Stimulated activated naive CD8-positive, alpha-beta T cell treated with anti-CD3 and anti-CD28 coated beads, Interleukin-15, Interleukin-2, amounts not matched to agents 100 ng/mL and 50 ng/mL, for 24 hours (primary cell): ENCODE results near the gene EEF1G.
"Not testable (repeated sequence)": the region's sequence is repeated elsewhere in the genome, so short reads cannot be mapped to it uniquely, and the experiment has no call there.

Experiments
- H3K27ac Mint-ChIP-seq: one replicate; pipeline ENCODE4 v1.8.0; 2021; ENCODE audit warnings: mild to moderate bottlenecking, mixed read lengths
- H3K27me3 Mint-ChIP-seq: one replicate; pipeline ENCODE4 v1.8.0; 2021; ENCODE audit warnings: mixed read lengths
- H3K36me3 Mint-ChIP-seq: one replicate; pipeline ENCODE4 v1.8.0; 2021; ENCODE audit warnings: low read depth, mixed read lengths
- H3K4me1 Mint-ChIP-seq: one replicate; pipeline ENCODE4 v1.8.0; 2021; ENCODE audit warnings: low read depth, mixed read lengths
- H3K4me3 Mint-ChIP-seq: one replicate; pipeline ENCODE4 v1.8.0; 2021; ENCODE audit warnings: mild to moderate bottlenecking, mixed read lengths
- H3K9me3 Mint-ChIP-seq: one replicate; pipeline ENCODE4 v1.8.0; 2021; ENCODE audit warnings: mixed read lengths

The EEF1G gene, protein sequence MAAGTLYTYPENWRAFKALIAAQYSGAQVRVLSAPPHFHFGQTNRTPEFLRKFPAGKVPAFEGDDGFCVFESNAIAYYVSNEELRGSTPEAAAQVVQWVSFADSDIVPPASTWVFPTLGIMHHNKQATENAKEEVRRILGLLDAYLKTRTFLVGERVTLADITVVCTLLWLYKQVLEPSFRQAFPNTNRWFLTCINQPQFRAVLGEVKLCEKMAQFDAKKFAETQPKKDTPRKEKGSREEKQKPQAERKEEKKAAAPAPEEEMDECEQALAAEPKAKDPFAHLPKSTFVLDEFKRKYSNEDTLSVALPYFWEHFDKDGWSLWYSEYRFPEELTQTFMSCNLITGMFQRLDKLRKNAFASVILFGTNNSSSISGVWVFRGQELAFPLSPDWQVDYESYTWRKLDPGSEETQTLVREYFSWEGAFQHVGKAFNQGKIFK

DNA sequence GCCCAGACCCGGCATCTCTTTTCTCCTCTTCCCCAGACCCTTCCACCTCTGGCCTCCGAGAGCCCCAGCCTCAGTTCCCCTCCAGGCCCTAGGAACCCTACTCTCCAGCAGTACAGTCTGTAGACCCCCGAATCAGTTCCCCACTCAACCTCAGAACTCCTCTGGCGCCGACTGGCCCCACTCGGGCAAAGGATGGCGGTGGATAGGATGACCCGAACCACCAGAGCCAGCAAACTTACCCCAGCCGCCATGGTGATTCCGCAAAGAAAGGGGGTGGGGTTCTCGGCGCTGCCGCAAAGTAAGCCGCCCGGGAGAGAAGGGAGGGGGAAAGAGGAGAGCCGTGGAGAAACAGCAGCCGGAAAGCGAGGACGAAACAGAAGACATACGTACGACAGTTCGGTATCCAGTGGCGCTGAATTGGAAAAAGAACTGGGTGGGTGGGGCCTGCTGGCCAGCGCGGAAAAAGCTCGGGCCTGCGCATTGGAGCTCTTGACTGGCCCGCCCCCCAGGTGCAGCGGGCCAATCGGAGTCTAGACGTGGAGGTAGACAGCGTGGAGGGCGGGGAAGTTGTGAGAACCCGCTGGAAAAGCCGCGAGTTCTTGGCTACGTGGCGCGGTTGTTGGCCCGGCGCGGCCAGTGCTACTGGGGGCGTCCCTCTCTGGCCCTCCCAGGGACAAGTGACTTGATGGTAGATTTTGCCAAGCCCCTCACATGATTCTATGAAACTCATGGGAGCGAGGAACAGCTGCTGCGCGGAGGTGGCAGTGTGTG is at the start of gene EEF1G:
EEF1G (minus strand) TSS at position 300 of the 771 bp plus-strand sequence; CDS start at position 251, 49 bp downstream.
- peak within 1 kb of the TSS; percentile 98 for H3K27ac Mint-ChIP-seq
- peaks cover 55% of the 10 kb centered on the region for H3K4me1 Mint-ChIP-seq
- peak within 1 kb of the TSS; percentile 100 for H3K4me3 Mint-ChIP-seq
- no peaks in the 10 kb centered on the region for H3K27me3 Mint-ChIP-seq
- H3K36me3 Mint-ChIP-seq = peaks cover 82% of the 10 kb centered on the region
- H3K9me3 Mint-ChIP-seq = no peaks in the 10 kb centered on the region

DNA sequence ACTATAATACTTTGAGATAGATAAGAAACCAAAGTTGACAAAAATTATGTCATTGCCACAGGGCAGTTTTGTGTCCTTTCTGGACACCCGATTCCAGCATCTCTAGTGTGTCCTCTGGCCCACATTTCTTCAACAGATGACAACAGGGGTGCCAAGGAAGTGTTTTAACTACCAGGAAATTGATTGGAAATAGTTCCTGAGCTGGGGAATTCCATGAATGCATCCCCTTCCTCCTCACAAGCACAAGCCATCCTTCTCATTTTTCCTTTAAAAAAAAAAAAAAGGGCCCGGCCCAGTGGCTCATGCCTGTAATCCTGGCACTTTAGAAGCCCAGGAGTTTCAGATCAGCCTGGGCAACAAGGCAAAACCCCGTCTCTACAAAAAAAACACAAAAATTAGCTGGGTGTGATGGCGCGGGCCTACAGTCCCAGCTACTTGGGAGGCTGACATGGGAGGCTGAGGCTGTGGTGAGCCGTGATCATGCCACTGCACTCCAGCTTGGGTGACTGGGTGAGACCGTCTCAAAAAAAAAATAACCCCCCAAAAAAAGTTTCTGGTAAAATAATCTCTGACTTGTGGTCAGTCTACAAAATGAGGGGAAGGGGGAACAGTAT is 48.9 kb upstream of the EEF1G start:
- H3K36me3 Mint-ChIP-seq = peaks cover 55% of the 10 kb centered on the region
- no peaks in the 10 kb centered on the region for H3K27me3 Mint-ChIP-seq
- peaks cover 32% of the 10 kb centered on the region for H3K4me1 Mint-ChIP-seq
- H3K27ac Mint-ChIP-seq = peak overlapping the region; percentile 90
- peak overlapping the region; percentile 78 for H3K4me3 Mint-ChIP-seq
- no peaks in the 10 kb centered on the region for H3K9me3 Mint-ChIP-seq

DNA sequence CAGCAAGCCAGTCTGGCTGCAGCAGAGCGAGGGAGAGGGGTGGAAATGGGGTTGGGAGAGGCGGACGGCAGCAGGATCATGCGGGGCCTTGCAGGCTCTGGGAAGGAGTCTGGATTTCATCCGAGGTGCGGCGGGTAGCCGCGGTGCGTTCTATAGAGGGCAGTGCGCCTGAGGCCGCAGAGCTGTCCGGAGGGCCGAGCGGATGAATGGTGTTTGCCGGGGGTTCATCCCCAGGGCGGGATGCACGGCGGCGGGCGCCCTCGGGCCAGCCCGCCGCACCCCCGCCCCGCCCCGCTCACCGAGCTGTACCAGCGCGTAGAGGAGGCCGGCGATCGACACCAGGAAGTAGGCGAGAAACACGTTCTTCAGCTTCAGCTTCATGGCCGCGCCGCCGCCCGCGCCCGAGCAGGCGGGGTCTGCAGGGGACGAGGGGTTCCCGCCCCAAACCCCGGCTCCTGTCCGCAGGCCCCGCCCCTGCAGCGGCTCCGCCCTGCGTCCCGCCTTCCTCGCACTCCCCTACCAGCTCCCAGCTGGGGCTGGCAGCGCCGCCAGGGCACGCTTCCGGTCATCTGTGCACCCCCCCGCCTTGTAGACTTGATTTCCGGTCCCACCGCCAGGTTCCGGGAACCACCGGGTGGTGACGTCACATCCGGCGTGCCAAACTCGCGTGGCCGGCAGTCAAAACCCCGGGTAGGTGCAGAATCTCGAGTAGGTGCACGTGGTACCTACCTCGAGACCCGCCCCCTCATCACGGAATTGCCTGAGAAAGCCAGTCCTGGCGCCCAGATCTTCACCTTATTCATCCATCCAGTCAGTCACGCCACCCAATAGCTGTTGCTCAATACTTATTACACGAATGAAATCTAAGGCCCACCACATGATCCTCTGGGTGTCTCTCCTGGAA is 48.1 kb upstream of the EEF1G start, which contains the start of gene B3GAT3:
B3GAT3 (minus strand) TSS at position 420 of the 904 bp plus-strand sequence; CDS start at position 381, 39 bp downstream.
- H3K9me3 Mint-ChIP-seq = no peaks in the 10 kb centered on the region
- H3K4me1 Mint-ChIP-seq = peaks cover 32% of the 10 kb centered on the region
- peak within 1 kb of the TSS; percentile 93 for H3K4me3 Mint-ChIP-seq
- no peaks in the 10 kb centered on the region for H3K27me3 Mint-ChIP-seq
- H3K36me3 Mint-ChIP-seq = peaks cover 50% of the 10 kb centered on the region
- peak within 1 kb of the TSS; percentile 93 for H3K27ac Mint-ChIP-seq

DNA sequence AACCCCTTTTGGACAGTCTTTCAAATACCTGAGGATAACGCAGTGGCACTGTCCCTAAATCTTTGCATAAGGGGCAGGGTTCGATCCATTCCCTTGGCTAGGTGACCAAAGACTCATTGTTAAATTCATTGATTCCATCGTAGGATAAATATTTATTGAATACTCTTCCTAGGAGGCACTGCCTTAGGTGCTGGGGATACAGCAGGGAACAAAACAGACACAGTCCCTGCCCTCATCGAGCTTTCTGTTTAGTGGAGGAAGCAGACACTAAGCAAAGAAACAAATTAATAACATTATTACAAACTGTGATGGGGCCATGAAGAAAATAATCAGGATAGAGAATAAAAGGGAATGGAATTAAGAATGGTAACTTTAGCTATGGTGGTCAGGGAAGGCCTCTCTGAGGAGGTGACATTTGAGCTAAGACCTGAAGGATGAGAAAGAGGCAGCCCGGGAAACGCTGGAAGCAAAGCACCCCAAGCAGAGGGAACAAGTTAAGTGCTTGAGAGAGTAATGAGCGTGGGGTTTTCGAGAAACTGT is 47.4 kb upstream of the EEF1G start:
- H3K9me3 Mint-ChIP-seq = no peaks in the 10 kb centered on the region
- H3K27me3 Mint-ChIP-seq = no peaks in the 10 kb centered on the region
- H3K36me3 Mint-ChIP-seq = peaks cover 47% of the 10 kb centered on the region
- peak overlapping the region; percentile 93 for H3K27ac Mint-ChIP-seq
- H3K4me3 Mint-ChIP-seq = peak overlapping the region; percentile 93
- peaks cover 32% of the 10 kb centered on the region for H3K4me1 Mint-ChIP-seq

DNA sequence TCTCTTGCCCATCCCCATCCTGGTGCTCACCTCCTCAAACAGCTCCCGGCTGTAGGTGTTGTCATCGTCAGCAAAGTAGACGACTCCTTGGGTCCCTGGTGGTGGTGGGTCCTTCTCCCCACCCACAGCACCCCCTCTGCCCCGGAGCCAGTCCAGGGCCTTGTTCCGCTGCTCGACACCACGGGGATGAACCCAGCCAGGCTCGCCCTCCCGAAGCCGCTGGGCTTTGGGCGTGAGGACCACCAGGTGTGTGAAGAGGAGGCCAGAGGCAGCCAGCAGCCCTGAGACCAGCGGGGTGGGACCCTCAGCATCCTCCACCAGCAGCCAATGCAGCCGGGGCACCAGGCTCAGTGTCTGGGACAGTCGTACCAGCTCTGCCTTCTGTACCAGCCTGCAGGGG is 43.3 kb upstream of the EEF1G start:
- H3K27me3 Mint-ChIP-seq, H3K9me3 Mint-ChIP-seq, H3K4me3 Mint-ChIP-seq, H3K27ac Mint-ChIP-seq: not testable (repeated sequence)
- H3K4me1 Mint-ChIP-seq = peaks cover 42% of the 10 kb centered on the region
- H3K36me3 Mint-ChIP-seq = peaks cover 28% of the 10 kb centered on the region

DNA sequence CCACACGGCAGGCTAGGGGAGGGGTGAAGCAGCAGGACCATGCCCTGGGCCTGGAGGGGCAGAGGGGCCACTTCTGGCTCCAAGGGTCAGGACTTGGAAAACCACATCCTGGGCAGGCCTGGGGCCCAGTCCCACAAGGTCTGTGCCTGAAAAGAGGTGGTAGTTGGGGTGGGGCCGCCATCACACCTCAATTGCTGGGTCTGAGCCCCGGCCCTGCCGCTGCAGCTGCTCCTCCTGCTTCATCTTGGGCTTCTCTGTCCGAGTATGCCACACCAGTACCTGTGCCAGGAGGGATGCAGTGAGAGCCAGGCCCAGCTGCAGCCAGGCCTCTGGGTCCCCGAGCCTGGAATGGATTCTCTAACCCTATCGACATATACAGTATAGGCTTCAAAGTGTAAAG is 41.8 kb upstream of the EEF1G start:
- peaks cover 21% of the 10 kb centered on the region for H3K36me3 Mint-ChIP-seq
- H3K27me3 Mint-ChIP-seq = no peaks in the 10 kb centered on the region
- no peaks in the 10 kb centered on the region for H3K9me3 Mint-ChIP-seq
- peaks cover 44% of the 10 kb centered on the region for H3K4me1 Mint-ChIP-seq
- no peak overlapping the region for H3K27ac Mint-ChIP-seq
- no peak overlapping the region for H3K4me3 Mint-ChIP-seq

DNA sequence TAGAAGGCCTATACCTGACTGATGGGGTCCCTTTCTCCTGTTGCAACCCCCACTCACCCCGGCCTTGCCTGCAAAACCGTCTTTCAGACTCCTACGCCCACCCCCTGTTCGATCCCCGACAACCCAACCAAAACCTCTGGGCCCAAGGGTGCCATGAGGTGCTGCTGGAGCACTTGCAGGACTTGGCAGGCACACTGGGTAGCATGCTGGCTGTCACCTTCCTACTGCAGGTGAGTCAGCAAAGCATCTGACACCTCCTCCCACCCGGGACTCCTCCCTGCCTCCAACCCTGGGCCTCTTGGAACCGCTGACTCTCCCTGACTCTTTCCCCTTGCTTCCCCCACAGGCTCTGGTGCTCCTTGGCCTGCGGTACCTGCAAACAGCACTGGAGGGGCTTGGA is 40.6 kb upstream of the EEF1G start:
- no peaks in the 10 kb centered on the region for H3K27me3 Mint-ChIP-seq

DNA sequence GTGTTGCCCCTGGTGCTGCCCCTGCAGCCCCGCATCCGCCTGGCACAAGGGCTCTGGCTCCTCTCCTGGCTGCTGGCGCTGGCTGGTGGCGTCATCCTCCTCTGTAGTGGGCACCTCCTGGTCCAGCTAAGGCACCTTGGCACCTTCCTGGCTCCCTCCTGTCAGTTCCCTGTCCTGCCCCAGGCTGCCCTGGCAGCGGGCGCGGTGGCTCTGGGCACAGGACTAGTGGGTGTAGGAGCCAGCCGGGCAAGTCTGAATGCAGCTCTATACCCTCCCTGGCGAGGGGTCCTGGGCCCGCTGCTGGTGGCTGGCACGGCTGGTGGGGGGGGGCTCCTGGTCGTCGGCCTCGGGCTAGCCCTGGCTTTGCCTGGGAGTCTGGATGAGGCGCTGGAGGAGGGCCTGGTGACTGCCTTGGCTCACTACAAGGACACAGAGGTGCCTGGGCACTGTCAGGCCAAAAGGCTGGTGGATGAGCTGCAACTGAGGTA is 39.6 kb upstream of the EEF1G start:
- Mint-ChIP-seq H3K4me1 (peaks cover 45% of the 10 kb centered on the region), H3K36me3 (peaks cover 28% of the 10 kb centered on the region), H3K27ac (peak overlapping the region; percentile 88), H3K4me3 (no peak overlapping the region), H3K9me3 (no peaks in the 10 kb centered on the region), H3K27me3 (no peaks in the 10 kb centered on the region)

More for the DNA sequence above, 40.6 kb upstream of the EEF1G start:
- H3K36me3 Mint-ChIP-seq = peaks cover 28% of the 10 kb centered on the region
- no peak overlapping the region for H3K4me3 Mint-ChIP-seq
- H3K9me3 Mint-ChIP-seq = no peaks in the 10 kb centered on the region
- peaks cover 43% of the 10 kb centered on the region for H3K4me1 Mint-ChIP-seq
- peak overlapping the region; percentile 88 for H3K27ac Mint-ChIP-seq

DNA sequence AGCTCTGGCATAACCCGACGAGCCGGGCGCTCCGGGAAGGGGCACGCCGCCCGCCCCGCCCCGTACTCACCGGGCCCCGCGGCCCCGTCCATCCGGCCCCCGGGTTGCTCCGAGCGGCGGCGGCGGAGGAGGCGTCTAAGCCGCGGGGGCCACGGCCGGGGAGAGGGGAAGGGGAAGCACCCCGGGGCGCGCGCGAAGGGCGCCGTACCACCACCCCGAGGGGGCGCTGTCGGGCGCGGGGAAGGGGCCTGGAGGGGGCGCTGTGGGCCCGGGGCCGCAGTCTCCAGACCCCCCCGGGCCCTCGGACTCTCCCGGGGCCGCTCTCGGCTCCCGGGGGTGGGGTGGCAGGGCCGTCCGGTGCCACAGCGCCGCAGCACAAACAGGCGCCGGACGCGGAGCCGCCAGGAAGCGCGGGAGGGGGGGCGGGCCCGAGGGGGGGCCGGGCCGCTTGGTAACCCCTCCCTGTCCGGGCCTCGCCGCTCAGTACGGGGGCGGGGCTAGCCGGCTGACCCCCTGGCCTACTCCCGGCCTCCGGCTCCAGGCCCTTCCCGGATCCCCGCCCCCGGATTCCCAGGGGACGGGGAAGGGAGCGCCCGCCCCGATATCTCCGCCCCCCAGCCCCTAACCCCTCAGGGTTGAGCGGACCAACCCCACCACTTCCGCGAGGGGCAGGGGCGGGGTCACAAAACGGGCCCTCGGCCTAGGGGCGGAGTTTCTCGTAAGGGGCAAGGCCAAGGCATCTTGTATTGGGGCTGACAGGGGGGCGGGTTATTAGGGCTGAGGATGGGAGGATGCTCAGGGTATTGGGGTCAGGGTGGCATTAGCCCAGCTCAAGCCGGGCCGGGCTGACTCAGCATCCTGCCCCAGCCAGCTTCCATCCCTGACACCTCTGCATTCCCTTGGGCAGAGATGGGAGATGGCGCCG is 38.9 kb upstream of the EEF1G start, which contains the start of the genes EML3 and ROM1:
EML3 (minus strand) TSS at position 410 of the 925 bp plus-strand sequence; CDS start at position 92, 318 bp downstream.
ROM1 (plus strand) TSS at position 892 of the 925 bp plus-strand sequence; CDS start at position 917, 25 bp downstream.
- H3K9me3 Mint-ChIP-seq = no peaks in the 10 kb centered on the region
- H3K4me3 Mint-ChIP-seq = peak within 1 kb of the TSS; percentile 95
- peak within 1 kb of the TSS; percentile 100 for H3K27ac Mint-ChIP-seq
- H3K27me3 Mint-ChIP-seq = no peaks in the 10 kb centered on the region
- peaks cover 52% of the 10 kb centered on the region for H3K4me1 Mint-ChIP-seq
- peaks cover 35% of the 10 kb centered on the region for H3K36me3 Mint-ChIP-seq

DNA sequence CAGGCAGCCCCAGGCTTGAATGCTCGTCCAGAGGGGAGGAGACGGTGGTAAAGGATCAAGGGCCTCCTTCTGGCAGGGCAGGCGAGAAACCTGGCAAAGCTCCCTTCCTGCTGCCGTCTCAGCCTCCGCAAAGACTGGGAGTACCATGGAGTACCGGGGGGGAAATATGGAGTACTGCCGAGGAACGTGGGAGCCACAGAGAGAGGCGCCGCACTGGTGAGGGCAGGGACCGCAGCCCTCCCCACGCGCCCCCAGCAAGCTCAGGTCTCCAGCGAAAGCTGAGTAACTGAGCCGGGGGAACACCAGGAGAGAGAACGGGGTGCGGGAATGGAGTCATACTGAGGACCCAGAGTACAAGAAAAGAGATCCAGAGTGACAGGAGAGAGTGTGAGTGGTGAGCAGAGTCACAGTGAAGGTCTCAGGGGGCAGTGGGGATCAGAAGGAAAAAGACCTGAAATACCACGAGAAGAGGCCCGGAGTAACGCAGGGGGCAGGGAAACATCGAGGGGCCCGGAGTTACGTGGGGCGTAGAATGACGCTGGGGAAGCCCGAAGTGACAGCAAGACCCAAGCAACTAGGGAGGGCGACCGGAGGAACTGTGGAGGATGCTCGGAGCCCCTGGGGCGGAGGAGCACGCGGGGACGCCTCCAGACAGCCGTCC is 38.1 kb upstream of the EEF1G start:
- Mint-ChIP-seq H3K36me3 (peaks cover 41% of the 10 kb centered on the region), H3K27ac (peak overlapping the region; percentile 100), H3K27me3 (no peaks in the 10 kb centered on the region), H3K4me3 (peak overlapping the region; percentile 95), H3K4me1 (peaks cover 53% of the 10 kb centered on the region), H3K9me3 (no peaks in the 10 kb centered on the region)

DNA sequence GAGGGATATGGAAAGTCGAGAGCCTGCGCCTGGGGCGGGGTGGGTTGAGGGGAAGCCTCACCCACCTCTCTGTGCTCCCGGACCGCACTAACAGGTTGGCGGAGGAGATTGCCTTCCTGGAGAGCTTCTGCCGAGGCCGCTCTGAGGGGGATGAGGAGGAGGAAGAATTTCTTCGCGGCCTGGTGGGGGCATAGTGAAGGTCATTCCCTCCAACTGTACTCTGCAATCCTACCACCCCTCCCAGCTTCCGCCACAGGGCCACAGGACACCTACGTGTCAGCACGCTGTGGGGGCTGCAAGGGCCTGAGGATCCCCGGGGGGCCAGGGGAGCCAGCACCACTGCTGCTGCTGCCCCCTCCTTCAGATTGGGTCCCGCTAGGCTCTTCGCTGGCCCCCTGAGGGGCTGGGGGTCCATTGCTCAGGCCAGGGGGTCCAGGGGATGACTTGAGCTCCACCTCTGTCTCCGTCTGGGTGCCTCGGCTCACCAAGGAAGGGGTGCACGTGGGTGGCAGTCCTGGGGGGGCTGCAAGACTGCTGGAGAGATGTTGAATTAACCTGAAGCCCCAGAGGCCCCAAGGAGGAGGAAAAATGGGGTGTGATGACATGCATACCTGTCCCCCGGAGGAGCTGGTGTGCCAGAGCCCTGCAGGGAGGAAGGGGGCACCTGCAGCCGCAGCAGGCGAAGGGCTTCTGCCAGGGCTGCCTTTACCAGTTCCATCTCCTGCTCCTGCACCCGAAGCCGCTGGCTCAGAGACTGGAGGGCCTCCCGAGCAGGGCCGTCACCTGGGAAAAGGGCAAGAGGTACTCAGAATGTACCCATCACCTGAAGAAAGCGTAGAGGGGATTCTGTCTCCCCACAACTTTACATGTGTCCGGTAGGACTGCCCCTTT is 37.4 kb upstream of the EEF1G start:
- Mint-ChIP-seq H3K36me3 (peaks cover 44% of the 10 kb centered on the region), H3K4me3 (peak overlapping the region; percentile 95), H3K4me1 (peaks cover 53% of the 10 kb centered on the region)

More for the DNA sequence above, 37.4 kb upstream of the EEF1G start:
- H3K9me3 Mint-ChIP-seq = no peaks in the 10 kb centered on the region
- no peaks in the 10 kb centered on the region for H3K27me3 Mint-ChIP-seq
- H3K27ac Mint-ChIP-seq = peak overlapping the region; percentile 100
